Astrocyte of the spinal cord (primary cell): ENCODE data around the gene ABHD1.
"Not testable (repeated sequence)": the region's sequence is repeated elsewhere in the genome, so short reads cannot be mapped to it uniquely, and the experiment has no call there.

Experiments
- DNase-seq: peaks from one replicate; pipeline ENCODE4 v3.0.0; 2011; ENCODE audit warnings: low read depth, low spot score
- H3K4me3 ChIP-seq: 2 replicates; pipeline ENCODE4 v1.5.1; 2011; ENCODE audit warnings: low read depth, mild to moderate bottlenecking, low read length, moderate library complexity
- CTCF ChIP-seq: IDR thresholded peaks from 2 replicates; pipeline ENCODE4 v1.5.1; 2012; ENCODE audit warnings: low read depth, mild to moderate bottlenecking, low read length, inconsistent platforms
- in situ Hi-C: cut with HindIII; loops from 2 replicates; pipeline ENCODE4 v1.10.0; 2017; ENCODE audit warnings: low sequenced_read_pairs

ABHD1 gene

GRCh38 chr2:27123302-27124150, at the start of gene ABHD1:
ABHD1 (plus strand) TSS chr2:27123815; CDS start chr2:27123949, 134 bp downstream.
- DNase-seq = peak; percentile 1
- in situ Hi-C loops = loop anchor here (25.0 kb wide), 1 partner anchor 139 kb away; the partner anchor contains the start of gene SLC30A3
- no peak for TF ChIP-seq CTCF
- H3K4me3 ChIP-seq = peak within 1 kb of the TSS; percentile 47

- in situ Hi-C loops = no loop called here
- H3K4me3 ChIP-seq = no peak overlapping the region
- no peak for TF ChIP-seq CTCF
- DNase-seq = no peak
Observed at GRCh38 chr2:27074738-27075565, 48.7 kb upstream of the ABHD1 start.

GRCh38 chr2:27075566-27075871, 48.1 kb upstream of the ABHD1 start:
- H3K4me3 ChIP-seq, DNase-seq, in situ Hi-C loops: not testable (repeated sequence)

- H3K4me3 ChIP-seq = no peak overlapping the region
- no peak for TF ChIP-seq CTCF
- no peak for DNase-seq
- in situ Hi-C loops = no loop called here
Observed at GRCh38 chr2:27076323-27076722, 47.3 kb upstream of the ABHD1 start.

- TF ChIP-seq CTCF = no peak
- no peak for DNase-seq
- in situ Hi-C loops = no loop called here
- H3K4me3 ChIP-seq = no peak overlapping the region
Observed at GRCh38 chr2:27077231-27077630, 46.4 kb upstream of the ABHD1 start.

- TF ChIP-seq CTCF = no peak
- in situ Hi-C loops = no loop called here
- peak; percentile 96 for DNase-seq
- H3K4me3 ChIP-seq = peak within 1 kb of the TSS; percentile 62
Observed at GRCh38 chr2:27078267-27079194, 45.1 kb upstream of the ABHD1 start, which contains the start of gene EMILIN1. EMILIN1 (plus strand) TSS chr2:27078615; CDS start chr2:27079066, 451 bp downstream.
